BE2C (cell line): Measurements from ENCODE around the gene ZNF695.

Experiments used
- DNase-seq: peaks from one replicate; pipeline ENCODE4 v3.0.0-alpha.2; 2020
- H3K27me3 ChIP-seq: fragments of 250-450 bp; sonication (Bioruptor Pico); 2 replicates; pipeline ENCODE4 v1.5.1; 2020; ENCODE audit warnings: mild to moderate bottlenecking
- H3K36me3 ChIP-seq: fragments of 250-450 bp; sonication (Bioruptor Pico); 2 replicates; pipeline ENCODE4 v1.5.1; 2020; ENCODE audit warnings: mild to moderate bottlenecking
- H3K4me1 ChIP-seq: fragments of 250-450 bp; sonication (Bioruptor Pico); 2 replicates; pipeline ENCODE4 v1.5.1; 2020
- H3K4me3 ChIP-seq: 2 replicates; pipeline ENCODE4 v1.5.1; 2011; ENCODE audit warnings: low read depth, low read length
- H3K9me3 ChIP-seq: fragments of 250-450 bp; sonication (Bioruptor Pico); 2 replicates; pipeline ENCODE4 v1.5.1; 2020
- TF ChIP-seq, protein P1 (sequence below): IDR thresholded peaks from 2 replicates; pipeline ENCODE4 v1.5.1; 2012; ENCODE audit warnings: mild to moderate bottlenecking, low read depth, low read length

ZNF695 gene

DNA sequence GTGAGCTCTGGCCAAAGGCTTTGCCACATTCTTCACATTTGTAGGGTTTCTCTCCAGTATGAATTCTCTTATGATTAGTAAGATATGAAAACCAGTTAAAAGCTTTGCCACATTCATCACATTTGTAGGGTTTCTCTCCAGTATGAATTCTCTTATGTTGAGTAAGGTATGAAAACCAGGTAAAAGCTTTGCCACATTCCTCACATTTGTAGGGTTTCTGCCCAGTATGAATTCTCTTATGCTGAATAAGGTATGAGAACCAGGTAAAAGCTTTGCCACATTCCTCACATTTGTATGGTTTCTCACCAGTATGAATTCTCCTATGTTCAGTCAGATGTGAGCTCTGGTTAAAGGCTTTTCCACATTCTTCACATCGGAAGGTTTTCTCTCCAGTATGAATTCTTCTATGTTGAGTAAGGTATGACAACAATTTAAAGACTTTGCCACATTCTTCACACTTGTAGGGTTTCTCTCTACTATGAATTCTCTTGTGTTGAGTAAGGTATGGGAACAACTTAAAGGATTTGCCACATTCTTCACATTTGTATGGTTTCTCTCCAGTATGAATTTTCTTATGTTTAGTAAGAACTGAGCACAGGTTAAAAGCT is 20.7 kb downstream of the ZNF695 start:
- H3K4me1 ChIP-seq, result no peaks in the 10 kb centered on the region
- H3K9me3 ChIP-seq, result peaks cover 11% of the 10 kb centered on the region
- TF ChIP-seq, protein P1, sequence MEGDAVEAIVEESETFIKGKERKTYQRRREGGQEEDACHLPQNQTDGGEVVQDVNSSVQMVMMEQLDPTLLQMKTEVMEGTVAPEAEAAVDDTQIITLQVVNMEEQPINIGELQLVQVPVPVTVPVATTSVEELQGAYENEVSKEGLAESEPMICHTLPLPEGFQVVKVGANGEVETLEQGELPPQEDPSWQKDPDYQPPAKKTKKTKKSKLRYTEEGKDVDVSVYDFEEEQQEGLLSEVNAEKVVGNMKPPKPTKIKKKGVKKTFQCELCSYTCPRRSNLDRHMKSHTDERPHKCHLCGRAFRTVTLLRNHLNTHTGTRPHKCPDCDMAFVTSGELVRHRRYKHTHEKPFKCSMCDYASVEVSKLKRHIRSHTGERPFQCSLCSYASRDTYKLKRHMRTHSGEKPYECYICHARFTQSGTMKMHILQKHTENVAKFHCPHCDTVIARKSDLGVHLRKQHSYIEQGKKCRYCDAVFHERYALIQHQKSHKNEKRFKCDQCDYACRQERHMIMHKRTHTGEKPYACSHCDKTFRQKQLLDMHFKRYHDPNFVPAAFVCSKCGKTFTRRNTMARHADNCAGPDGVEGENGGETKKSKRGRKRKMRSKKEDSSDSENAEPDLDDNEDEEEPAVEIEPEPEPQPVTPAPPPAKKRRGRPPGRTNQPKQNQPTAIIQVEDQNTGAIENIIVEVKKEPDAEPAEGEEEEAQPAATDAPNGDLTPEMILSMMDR, result no peak
- no peaks in the 10 kb centered on the region for H3K27me3 ChIP-seq
- no peak for DNase-seq
- H3K4me3 ChIP-seq, result no peak overlapping the region
- H3K36me3 ChIP-seq, result peaks cover 40% of the 10 kb centered on the region

DNA sequence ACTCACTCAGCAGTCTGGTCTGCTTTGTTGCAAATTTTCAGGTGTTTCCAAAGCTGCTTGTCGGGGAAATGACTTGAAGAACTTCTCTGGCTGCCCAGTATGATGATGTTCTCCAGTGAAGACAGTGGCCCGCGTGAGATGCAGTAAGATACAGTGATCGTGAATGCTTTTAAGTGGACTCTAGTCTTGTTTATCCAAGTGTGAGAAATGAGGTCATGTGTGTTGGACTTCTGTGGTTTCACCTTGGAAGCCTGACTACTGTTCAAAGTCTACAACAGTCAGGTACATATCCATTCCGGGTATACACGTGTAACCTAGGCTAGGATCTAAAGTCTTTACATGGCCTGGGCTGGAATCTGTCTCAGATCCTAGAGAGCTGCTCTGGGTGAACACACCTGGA is 29.1 kb downstream of the ZNF695 start:
- Histone ChIP-seq H3K9me3 (peaks cover 3% of the 10 kb centered on the region; the same call in 1 of the 2 replicates), H3K36me3 (peaks cover 4% of the 10 kb centered on the region)
- no peak for DNase-seq

DNA sequence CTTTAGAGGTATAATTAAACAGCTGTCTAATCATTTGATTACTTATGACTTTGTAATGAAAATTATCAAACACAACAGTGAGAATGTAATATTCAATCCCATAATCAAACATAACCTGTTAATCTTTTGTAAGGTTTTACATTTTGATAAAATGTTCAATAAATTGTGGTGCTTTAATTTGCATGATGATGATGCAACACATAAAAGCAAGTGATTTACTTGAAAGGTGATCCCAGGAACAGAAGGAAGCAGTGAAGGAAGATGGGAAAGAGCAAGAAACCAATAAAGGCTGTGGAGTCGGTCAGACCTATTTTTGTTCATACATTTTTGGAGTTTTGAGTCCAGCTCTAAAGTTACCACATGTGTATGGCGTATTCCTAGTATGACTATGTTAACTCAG is 29.6 kb downstream of the ZNF695 start:
- no peak overlapping the region for H3K4me3 ChIP-seq
- peaks cover 3% of the 10 kb centered on the region; the same call in 1 of the 2 replicates for H3K9me3 ChIP-seq
- H3K27me3 ChIP-seq, result no peaks in the 10 kb centered on the region
- no peaks in the 10 kb centered on the region for H3K4me1 ChIP-seq
- TF ChIP-seq, protein P1, result no peak
- peaks cover under 1% of the 10 kb centered on the region for H3K36me3 ChIP-seq
- no peak for DNase-seq

More for the DNA sequence above, 29.1 kb downstream of the ZNF695 start:
- TF ChIP-seq, protein P1, result no peak
- H3K4me1 ChIP-seq, result no peaks in the 10 kb centered on the region
- no peaks in the 10 kb centered on the region for H3K27me3 ChIP-seq
- no peak overlapping the region for H3K4me3 ChIP-seq

DNA sequence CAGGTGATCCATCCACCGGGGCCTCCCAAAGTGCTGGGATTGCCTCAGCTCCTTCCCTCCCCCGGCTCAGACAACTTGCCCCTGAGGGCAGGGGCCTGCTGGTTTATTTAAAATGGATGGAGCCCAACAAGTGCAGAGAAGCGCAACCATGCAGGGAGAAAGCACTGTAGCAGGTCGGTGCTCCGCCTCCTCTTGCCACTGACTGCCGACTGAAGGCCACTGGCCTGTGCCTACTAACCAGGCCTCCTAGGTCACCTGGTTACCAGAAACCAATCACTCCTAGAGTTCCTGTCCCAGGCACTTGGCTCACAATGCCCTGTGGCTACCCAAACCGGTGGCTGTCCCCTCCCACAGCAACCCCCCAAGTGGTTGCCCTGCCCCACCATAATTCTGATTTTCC is 35.9 kb downstream of the ZNF695 start:
- H3K9me3 ChIP-seq, result peaks cover 3% of the 10 kb centered on the region; the same call in 1 of the 2 replicates
- H3K4me1 ChIP-seq, result no peaks in the 10 kb centered on the region
- no peaks in the 10 kb centered on the region; the same call in 1 of the 2 replicates for H3K36me3 ChIP-seq
- H3K27me3 ChIP-seq, result no peaks in the 10 kb centered on the region
- DNase-seq, result no peak
- TF ChIP-seq, protein P1, result no peak
- H3K4me3 ChIP-seq, result no peak overlapping the region

DNA sequence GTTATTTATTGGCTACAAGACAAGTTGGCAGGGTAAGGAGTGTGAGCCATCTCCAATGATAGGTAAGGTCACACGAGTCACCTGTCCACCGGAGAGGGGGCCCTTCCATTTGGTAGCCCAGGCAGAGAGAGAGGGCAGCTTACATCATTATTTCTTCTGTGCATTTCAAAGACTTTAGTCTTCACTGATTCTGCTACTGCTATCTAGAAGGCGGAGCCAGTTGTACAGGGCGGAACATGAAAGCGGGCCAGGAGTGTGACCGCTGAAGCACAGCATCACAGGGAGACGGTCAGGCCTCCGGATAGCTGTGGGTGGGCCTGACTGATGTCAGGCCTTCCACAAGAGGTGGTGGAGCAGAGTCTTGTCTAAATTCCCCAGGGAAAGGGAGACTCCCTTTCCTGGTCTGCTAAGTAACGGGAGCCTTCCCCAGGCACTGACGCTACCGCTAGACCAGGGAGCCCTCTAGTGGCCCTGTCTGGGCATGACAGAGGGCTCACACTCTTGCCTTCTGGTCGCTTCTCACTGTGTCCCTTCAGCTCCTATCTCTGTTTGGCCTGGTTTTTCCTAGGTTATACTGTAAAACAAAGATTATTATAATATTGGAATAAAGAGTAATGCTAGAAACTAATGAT is 36.7 kb downstream of the ZNF695 start:
- H3K36me3 ChIP-seq, result peaks cover 3% of the 10 kb centered on the region

More for the DNA sequence above, 36.7 kb downstream of the ZNF695 start:
- no peaks in the 10 kb centered on the region for H3K27me3 ChIP-seq
- peak; percentile 77 for DNase-seq
- TF ChIP-seq, protein P1, result peak; percentile 92
- peaks cover 3% of the 10 kb centered on the region; the same call in 1 of the 2 replicates for H3K9me3 ChIP-seq
- H3K4me1 ChIP-seq, result no peaks in the 10 kb centered on the region
- H3K4me3 ChIP-seq, result no peak overlapping the region
